Measurements from ENCODE around the gene FYB1. TPM values are rescaled to one million over a fixed set of nuclear protein-coding genes. Genes with fewer than 3 reads are reported as not detected.

FYB1 gene
- total and polyA plus RNA-seq, 9 donors = 1.1 to 12.4 (median 3.6) TPM

- TF ChIP-seq CTCF (IDR thresholded peaks at IDR 0.05) (no peak), EP300 (IDR thresholded peaks at IDR 0.05) (no peak), POLR2A (IDR thresholded peaks at IDR 0.05) (no peak)
- WGBS, 3 donors = 52 to 61% (median 58%) methylated on average over 9 of the region's 9 CpGs
- Histone ChIP-seq H3K36me3 (no peaks in the 10 kb centered on the region), H3K27ac (no peak overlapping the region), H3K4me1 (ENCODE audit: insufficient read depth) (no peaks in the 10 kb centered on the region), H3K4me3 (no peak overlapping the region), H3K27me3 (no peaks in the 10 kb centered on the region), H3K9me3 (no peaks in the 10 kb centered on the region)
- intact Hi-C loops (cut with DNase I) = no loop called here
- no peak for DNase-seq
Observed at GRCh38 chr5:39137819-39138451, 81.4 kb downstream of the FYB1 start.

- no peak for TF ChIP-seq POLR2A (IDR thresholded peaks at IDR 0.05)
- no peak for TF ChIP-seq EP300 (IDR thresholded peaks at IDR 0.05)
- TF ChIP-seq CTCF (IDR thresholded peaks at IDR 0.05) = no peak
- H3K9me3 ChIP-seq = no peaks in the 10 kb centered on the region
- no peaks in the 10 kb centered on the region for H3K36me3 ChIP-seq
- H3K27me3 ChIP-seq = no peaks in the 10 kb centered on the region
- no peak for DNase-seq
- H3K27ac ChIP-seq = no peak overlapping the region
- H3K4me3 ChIP-seq = no peak overlapping the region
- H3K4me1 ChIP-seq (ENCODE audit: insufficient read depth) = no peaks in the 10 kb centered on the region
- 86 to 92% (median 87%) methylated on average over 2 of the region's 2 CpGs for WGBS, 3 donors
- intact Hi-C loops (cut with DNase I) = no loop called here
Observed at GRCh38 chr5:39137391-39137790, 82.0 kb downstream of the FYB1 start.

- intact Hi-C loops (cut with DNase I) = no loop called here
- no peak for DNase-seq
- Histone ChIP-seq H3K9me3 (no peaks in the 10 kb centered on the region), H3K4me1 (ENCODE audit: insufficient read depth) (no peaks in the 10 kb centered on the region), H3K4me3 (no peak overlapping the region), H3K27ac (no peak overlapping the region), H3K27me3 (no peaks in the 10 kb centered on the region), H3K36me3 (no peaks in the 10 kb centered on the region)
- TF ChIP-seq EP300 (IDR thresholded peaks at IDR 0.05) = no peak
- TF ChIP-seq POLR2A (IDR thresholded peaks at IDR 0.05) = no peak
- no peak for TF ChIP-seq CTCF (IDR thresholded peaks at IDR 0.05)
- 82 to 91% (median 89%) methylated on average over 3 of the region's 3 CpGs for WGBS, 3 donors
Observed at GRCh38 chr5:39132792-39133191, 86.6 kb downstream of the FYB1 start.

- DNase-seq = no peak
- 46 to 70% (median 52%) methylated on average over 3 of the region's 3 CpGs for WGBS, 3 donors
- Histone ChIP-seq H3K4me1 (ENCODE audit: insufficient read depth) (no peaks in the 10 kb centered on the region), H3K27ac (no peak overlapping the region), H3K9me3 (no peaks in the 10 kb centered on the region), H3K36me3 (no peaks in the 10 kb centered on the region), H3K4me3 (no peak overlapping the region), H3K27me3 (no peaks in the 10 kb centered on the region)
- intact Hi-C loops (cut with DNase I) = no loop called here
- TF ChIP-seq POLR2A (IDR thresholded peaks at IDR 0.05) (no peak), CTCF (IDR thresholded peaks at IDR 0.05) (no peak), EP300 (IDR thresholded peaks at IDR 0.05) (no peak)
Observed at GRCh38 chr5:39132128-39132447, 87.3 kb downstream of the FYB1 start.
